OCI-LY7 (cell line): ENCODE results near the gene SLC13A5.

Experiments used
- EZH2phosphoT487 ChIP-seq: fragments of 200-600 bp; sonication (generic); IDR thresholded peaks from 2 replicates; pipeline ENCODE4 v1.6.1; 2018; ENCODE audit warnings: low read depth, borderline replicate concordance, mild to moderate bottlenecking, mixed run types, antibody characterized with exemption, low read length, moderate library complexity, mixed read lengths
- TF ChIP-seq, protein P1 (sequence below): fragments of 200-600 bp; sonication (generic); conservative IDR thresholded peaks from 2 replicates; pipeline ENCODE4 v1.5.1; 2014; ENCODE audit warnings: mild to moderate bottlenecking, antibody characterized with exemption, low read length, moderate library complexity, mixed read lengths

DNA sequence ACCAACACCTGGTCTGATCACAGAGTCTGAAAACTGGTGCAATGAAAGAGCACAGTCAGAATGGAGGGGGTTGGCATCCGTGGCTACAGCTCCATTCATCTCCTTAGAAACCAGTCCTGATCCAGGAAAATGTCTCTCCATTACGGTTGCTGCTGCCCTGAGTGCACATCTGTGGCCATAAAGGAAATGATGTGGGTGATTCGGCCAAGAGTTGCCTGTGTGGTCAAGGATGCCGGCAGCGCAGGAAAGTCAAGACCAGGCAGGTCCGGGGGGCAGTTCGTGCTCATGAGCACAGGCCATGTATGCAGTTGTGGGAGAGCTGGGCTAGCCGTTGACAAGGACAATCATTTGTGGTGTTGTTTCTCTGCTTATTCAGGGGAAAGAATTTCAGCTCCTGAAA, 48.6 kb upstream of the SLC13A5 start:
- TF ChIP-seq, protein P1, sequence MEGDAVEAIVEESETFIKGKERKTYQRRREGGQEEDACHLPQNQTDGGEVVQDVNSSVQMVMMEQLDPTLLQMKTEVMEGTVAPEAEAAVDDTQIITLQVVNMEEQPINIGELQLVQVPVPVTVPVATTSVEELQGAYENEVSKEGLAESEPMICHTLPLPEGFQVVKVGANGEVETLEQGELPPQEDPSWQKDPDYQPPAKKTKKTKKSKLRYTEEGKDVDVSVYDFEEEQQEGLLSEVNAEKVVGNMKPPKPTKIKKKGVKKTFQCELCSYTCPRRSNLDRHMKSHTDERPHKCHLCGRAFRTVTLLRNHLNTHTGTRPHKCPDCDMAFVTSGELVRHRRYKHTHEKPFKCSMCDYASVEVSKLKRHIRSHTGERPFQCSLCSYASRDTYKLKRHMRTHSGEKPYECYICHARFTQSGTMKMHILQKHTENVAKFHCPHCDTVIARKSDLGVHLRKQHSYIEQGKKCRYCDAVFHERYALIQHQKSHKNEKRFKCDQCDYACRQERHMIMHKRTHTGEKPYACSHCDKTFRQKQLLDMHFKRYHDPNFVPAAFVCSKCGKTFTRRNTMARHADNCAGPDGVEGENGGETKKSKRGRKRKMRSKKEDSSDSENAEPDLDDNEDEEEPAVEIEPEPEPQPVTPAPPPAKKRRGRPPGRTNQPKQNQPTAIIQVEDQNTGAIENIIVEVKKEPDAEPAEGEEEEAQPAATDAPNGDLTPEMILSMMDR: no peak
- no peak for TF ChIP-seq EZH2phosphoT487
